A673 (cell line): ENCODE results near the gene SRBD1. TPM values are rescaled to one million over a fixed set of nuclear protein-coding genes. Genes with fewer than 3 reads are reported as not detected.

Experiments
- BruUV-seq: library from RNA; stranded (reverse); fragments of 400-500 nt; replicated peaks from 2 replicates; lab custom pipeline; 2021; lab: Mats Ljungman, UMichigan
- CTCF ChIA-PET: fragments of 300-600 bp; sonication (Branson Sonifier 250); formaldehyde crosslinking; loops from one replicate; lab custom pipeline; 2022; ENCODE audit warnings: antibody characterized with exemption; lab: Charles Lee
- POLR2A ChIA-PET: fragments of 300-600 bp; sonication (Branson Sonifier 250); formaldehyde crosslinking; loops from one replicate; lab custom pipeline; 2022; ENCODE audit warnings: antibody characterized with exemption; ENCODE audit not compliant: low non-redundant PET; lab: Charles Lee
- DNase-seq: peaks from one replicate; pipeline ENCODE4 v3.0.0-alpha.2; 2015; ENCODE audit warnings: low spot score
- H3K27ac ChIP-seq: fragments of 200-600 bp; sonication (generic); 2 replicates; pipeline ENCODE4 v1.5.1; 2016; ENCODE audit warnings: mixed run types, low read depth, mild to moderate bottlenecking, mixed read lengths, antibody characterized with exemption, low read length; ENCODE audit not compliant: poor library complexity, severe bottlenecking
- H3K27me3 ChIP-seq: fragments of 200-600 bp; sonication (generic); replicated peaks from 2 replicates; pipeline ENCODE4 v1.6.1; 2017; ENCODE audit warnings: mixed run types, low read depth, mild to moderate bottlenecking, mixed read lengths, antibody characterized with exemption, low read length; ENCODE audit not compliant: insufficient read depth, poor library complexity
- H3K36me3 ChIP-seq: fragments of 200-600 bp; sonication (generic); 2 replicates; pipeline ENCODE4 v1.6.1; 2016; ENCODE audit warnings: mixed run types, mild to moderate bottlenecking, mixed read lengths, antibody characterized with exemption, low read length; ENCODE audit not compliant: insufficient read depth, poor library complexity, severe bottlenecking
- H3K4me1 ChIP-seq: fragments of 200-600 bp; sonication (generic); 2 replicates; pipeline ENCODE4 v1.6.1; 2017; ENCODE audit warnings: mixed run types, mild to moderate bottlenecking, mixed read lengths, antibody characterized with exemption, low read length; ENCODE audit not compliant: insufficient read depth, poor library complexity, severe bottlenecking
- H3K4me3 ChIP-seq: fragments of 200-600 bp; sonication (generic); 2 replicates; pipeline ENCODE4 v1.5.1; 2016; ENCODE audit warnings: low read depth, mixed run types, mild to moderate bottlenecking, mixed read lengths, low read length; ENCODE audit not compliant: poor library complexity, severe bottlenecking
- H3K9me3 ChIP-seq: fragments of 200-600 bp; sonication (generic); 2 replicates; pipeline ENCODE4 v1.6.1; 2016; ENCODE audit warnings: mixed run types, low read depth, mild to moderate bottlenecking, mixed read lengths, antibody characterized with exemption, low read length; ENCODE audit not compliant: poor library complexity, severe bottlenecking
- CTCF ChIP-seq: fragments of 300-800, 200-600 bp; sonication (generic); conservative IDR thresholded peaks from 2 replicates; pipeline ENCODE4 v1.5.1; 2017; ENCODE audit warnings: low read depth, mild to moderate bottlenecking, antibody characterized with exemption, low read length, moderate library complexity, mixed read lengths
- EZH2 ChIP-seq: fragments of 200-600 bp; sonication (generic); IDR thresholded peaks from 2 replicates; pipeline ENCODE4 v1.6.1; 2017; ENCODE audit warnings: borderline replicate concordance, low read depth, mild to moderate bottlenecking, mixed read lengths, antibody characterized with exemption, low read length; ENCODE audit not compliant: poor library complexity, severe bottlenecking
- intact Hi-C: fragments of 100-400 bp; cut with micrococcal nuclease; formaldehyde crosslinking; loops from one replicate; pipeline ENCODE4 v1.10.0; 2022; ENCODE audit not compliant: unreplicated experiment
- total RNA-seq: library from RNA; stranded (reverse); gene quantifications from 2 replicates; pipeline ENCODE4 v1.2.3, GENCODE V29; 2021

The SRBD1 gene
- total RNA-seq, 1 experiment from 2014 or later, result 21.9 TPM

GRCh38 chr2:45631955-45632354 lies 20.9 kb upstream of the SRBD1 start:
- TF ChIP-seq CTCF (no peak), EZH2 (no peak)
- H3K27ac ChIP-seq, result no peak overlapping the region
- intact Hi-C loops, result no loop called here
- no peak for DNase-seq
- no peaks in the 10 kb centered on the region for H3K9me3 ChIP-seq
- POLR2A ChIA-PET, result no interaction called here
- no peaks in the 10 kb centered on the region for H3K36me3 ChIP-seq
- CTCF ChIA-PET, result no interaction called here
- peaks cover 36% of the 10 kb centered on the region for H3K27me3 ChIP-seq
- no TSS peak for BruUV-seq
- H3K4me1 ChIP-seq, result no peaks in the 10 kb centered on the region
- H3K4me3 ChIP-seq, result no peak overlapping the region

GRCh38 chr2:45631319-45631718 lies 20.3 kb upstream of the SRBD1 start:
- H3K27me3 ChIP-seq, result peaks cover 36% of the 10 kb centered on the region
- CTCF ChIA-PET, result no interaction called here
- H3K36me3 ChIP-seq, result no peaks in the 10 kb centered on the region
- no peaks in the 10 kb centered on the region for H3K9me3 ChIP-seq
- TF ChIP-seq CTCF (no peak), EZH2 (no peak)
- no peak overlapping the region for H3K4me3 ChIP-seq
- no peak overlapping the region for H3K27ac ChIP-seq
- intact Hi-C loops, result no loop called here
- DNase-seq, result no peak
- POLR2A ChIA-PET, result no interaction called here
- no peaks in the 10 kb centered on the region for H3K4me1 ChIP-seq
- BruUV-seq, result no TSS peak

- no peaks in the 10 kb centered on the region for H3K36me3 ChIP-seq
- intact Hi-C loops, result no loop called here
- no peaks in the 10 kb centered on the region for H3K9me3 ChIP-seq
- ChIA-PET CTCF (no interaction called here), POLR2A (interaction anchor here (0.6 kb wide), 1 partner anchor 1299 kb away, joined by 3 read pairs; no protein-coding TSS in a partner anchor)
- TF ChIP-seq CTCF (no peak), EZH2 (no peak)
- H3K4me3 ChIP-seq, result no peak overlapping the region
- BruUV-seq, result no TSS peak
- H3K27me3 ChIP-seq, result peaks cover 35% of the 10 kb centered on the region
- no peak overlapping the region for H3K27ac ChIP-seq
- no peaks in the 10 kb centered on the region for H3K4me1 ChIP-seq
- DNase-seq, result no peak
Measured at GRCh38 chr2:45629971-45630370, 18.9 kb upstream of the SRBD1 start.
